GM12878 (cell line): ENCODE data around the gene PHACTR1. TPM values are rescaled to one million over a fixed set of nuclear protein-coding genes. Genes with fewer than 3 reads are reported as not detected.
A peak's percentile ranks its signal among the peaks of the same experiment; 100 is the strongest.

Source experiments
- ATF7 ChIP-seq: fragments of 450-650 bp; IDR thresholded peaks from 2 replicates; pipeline ENCODE4 v1.6.1; 2016; ENCODE audit warnings: low read depth, mild to moderate bottlenecking
- BCLAF1 ChIP-seq: fragments of 450-650 bp; IDR thresholded peaks from 2 replicates; pipeline ENCODE4 v1.6.1; 2017; ENCODE audit warnings: antibody characterized with exemption, mild to moderate bottlenecking, moderate library complexity
- CBX5 ChIP-seq: sonication (generic); IDR thresholded peaks from 2 replicates; pipeline ENCODE4 v1.6.1; 2016; ENCODE audit warnings: low read depth, moderate library complexity, mild to moderate bottlenecking, inconsistent platforms
- EP300 ChIP-seq, 2 experiments: fragments of 150-350 bp in 1 of 2; IDR thresholded peaks; 2 replicates each; pipeline ENCODE4 v1.6.1; 2011 to 2012; ENCODE audit warnings: low read depth in 2 of 2, low read length in 2 of 2, borderline replicate concordance in 1 of 2, improper control_type of control experiment in 1 of 2, inconsistent platforms in 1 of 2; ENCODE audit not compliant: control insufficient read depth in 1 of 2
- MTA3 ChIP-seq: IDR thresholded peaks from 2 replicates; pipeline ENCODE4 v1.6.1; 2012; ENCODE audit warnings: low read length, inconsistent platforms, borderline replicate concordance
- NR2C2 ChIP-seq: IDR thresholded peaks from 2 replicates; pipeline ENCODE4 v1.6.1; 2011; ENCODE audit warnings: borderline replicate concordance, low read depth; ENCODE audit not compliant: control insufficient read depth, insufficient read length
- POLR2AphosphoS5 ChIP-seq: IDR thresholded peaks from 2 replicates; pipeline ENCODE4 v1.6.1; 2011; ENCODE audit warnings: mild to moderate bottlenecking, low read length, inconsistent platforms
- PRDM15 ChIP-seq: fragments of 450-650 bp; formaldehyde crosslinking; IDR thresholded peaks from 2 replicates; pipeline ENCODE4 v1.4.0; 2020; ENCODE audit warnings: mild to moderate bottlenecking, moderate library complexity
- RB1 ChIP-seq: fragments of 450-650 bp; formaldehyde crosslinking; IDR thresholded peaks from 2 replicates; pipeline ENCODE4 v1.6.1; 2017; ENCODE audit warnings: mild to moderate bottlenecking, borderline replicate concordance
- RELB ChIP-seq: fragments of 450-650 bp; IDR thresholded peaks from 2 replicates; pipeline ENCODE4 v1.6.1; 2017; ENCODE audit warnings: low read depth, mild to moderate bottlenecking, moderate library complexity
- polyA plus RNA-seq, 11 experiments: library from polyadenylated mRNA; depleted of rRNA in 4 of 11; unstranded in 6 of 11; stranded (reverse) in 5 of 11; fragments of >200 nt; fragmentation: Nextera tagmentation in 4 of 11; fragmentation: Illumina TruSeq in 1 of 11; extraction: Ambion mirVana in 4 of 11; extraction: Trizol in 1 of 11; gene quantifications; 1 replicate in 1 of 11; 2 replicates in 10 of 11; pipeline versions ENCODE4 v1.2.1 to v1.2.3, GENCODE V29; 2011 to 2016; ENCODE audit warnings: inconsistent platforms in 2 of 11, missing spikeins in 2 of 11, low read depth in 1 of 11
- total RNA-seq, 4 experiments: library from RNA; depleted of rRNA in 3 of 4; stranded (reverse); fragments of >200 nt in 3 of 4; fragmentation: Illumina TruSeq in 1 of 4; extraction: Trizol in 1 of 4; gene quantifications; 2 replicates each; pipeline versions ENCODE4 v1.2.1 to v1.2.3, GENCODE V29; 2013 to 2021

The PHACTR1 gene
- total and polyA plus RNA-seq, 10 of the 15 experiments (the other 5 are each of a cell fraction or from before 2014, with no cell fraction given): 34.2 to 94.6 (median 62.3) TPM

GRCh38 chr6:13256266-13257001, 539.9 kb downstream of the PHACTR1 start (continued):
- TF ChIP-seq PRDM15 (CRISPR knock-in tag) (no peak), EP300 (IDR thresholded peaks at IDR 0.05; ENCODE audit: borderline replicate concordance in 1 of 2, control insufficient read depth in 1 of 2, low read depth in 2 of 2, low read length in 2 of 2) (no peak), MTA3 (no peak), NR2C2 (no peak), RB1 (no peak), ATF7 (no peak), CBX5 (0 out of 2 replicates have a peak, but pooled peaks have one; percentile 42), POLR2AphosphoS5 (no peak), RELB (0 out of 2 replicates have a peak, but pooled peaks have one; percentile 25), BCLAF1 (no peak)
- TF ChIP-seq, all 136 proteins: peak for 2
